GM04504 (cell line): ENCODE measurements around the gene GHRH.

Source experiments
- DNase-seq: peaks from one replicate; pipeline ENCODE4 v3.0.0-alpha.2; 2012; ENCODE audit warnings: low read depth

The GHRH gene

GRCh38 chr20:37237656-37238055, 24.0 kb downstream of the GHRH start:
- DNase-seq, result no peak

DNA sequence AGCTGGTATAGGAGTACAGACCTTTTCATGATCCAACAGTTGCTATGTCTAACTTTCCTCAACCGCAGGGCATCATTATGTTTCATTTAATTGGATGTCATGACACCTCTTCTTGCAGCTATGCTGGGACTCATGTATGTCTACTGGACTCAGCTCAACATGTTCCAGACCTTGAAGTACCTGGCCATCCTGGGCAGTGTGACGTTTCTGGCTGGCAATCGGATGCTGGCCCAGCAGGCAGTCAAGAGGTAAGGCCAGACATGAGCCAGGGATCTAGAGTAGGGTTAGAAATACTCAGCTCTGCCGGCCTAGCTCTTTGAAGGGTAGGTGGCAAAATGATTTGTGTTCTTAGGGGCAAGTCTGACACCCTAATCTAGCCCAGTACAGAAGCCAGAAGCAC, 25.2 kb downstream of the GHRH start:
- no peak for DNase-seq

DNA sequence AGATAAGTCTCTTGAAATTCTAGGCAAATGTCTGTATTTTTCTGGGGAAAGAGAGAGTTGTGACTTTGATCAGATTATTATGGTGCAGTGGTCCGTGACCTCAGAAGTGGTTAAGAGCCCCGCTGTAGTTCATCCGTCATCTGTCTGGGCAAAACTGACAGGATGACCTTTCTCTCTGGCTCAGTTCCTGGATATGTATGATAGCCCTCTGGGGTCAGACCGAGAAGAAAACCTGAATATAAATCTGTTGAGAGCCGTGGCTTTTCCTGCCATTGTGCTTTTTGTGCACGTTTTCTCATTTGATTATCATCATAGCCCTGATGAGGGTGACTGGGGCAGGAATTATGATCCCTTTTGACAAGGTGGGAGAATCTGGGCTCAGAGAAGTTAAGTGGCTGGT, 26.5 kb downstream of the GHRH start:
- DNase-seq, result no peak

GRCh38 chr20:37234254-37234581, 27.4 kb downstream of the GHRH start:
- no peak for DNase-seq

GRCh38 chr20:37233548-37234253, 27.9 kb downstream of the GHRH start:
- DNase-seq, result no peak

DNA sequence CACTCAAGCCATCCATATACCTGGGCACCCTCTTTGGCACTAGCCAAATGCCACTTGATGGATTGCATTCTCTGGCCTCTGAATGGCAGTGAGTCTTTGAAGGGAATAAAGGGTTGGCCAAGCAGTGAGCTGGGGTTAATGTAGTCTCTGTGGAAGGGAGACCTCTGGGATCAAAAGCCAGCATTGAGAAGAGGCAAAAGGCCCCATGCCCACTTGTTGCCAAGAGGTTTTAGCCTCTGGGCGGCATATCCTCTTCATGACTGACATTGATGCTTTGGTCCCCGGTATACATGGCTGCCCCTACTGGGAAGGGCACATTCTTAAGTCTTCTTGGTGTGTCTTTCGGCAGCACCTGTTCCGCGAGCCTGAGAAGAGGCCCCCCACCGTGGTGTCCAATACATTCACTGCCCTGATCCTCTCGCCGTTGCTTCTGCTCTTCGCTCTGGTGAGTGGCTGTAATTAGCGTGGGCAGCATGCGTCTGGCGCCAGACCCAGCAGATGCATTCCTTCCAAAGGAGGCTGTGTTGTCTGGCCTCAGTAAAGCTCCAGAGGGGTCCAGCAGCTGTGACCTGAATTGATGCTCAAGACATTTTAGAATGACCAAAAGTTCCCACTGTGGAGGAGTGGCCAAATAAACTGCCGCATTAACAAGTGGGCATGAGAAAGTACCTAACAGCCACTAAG, 29.5 kb downstream of the GHRH start:
- DNase-seq, result no peak

DNA sequence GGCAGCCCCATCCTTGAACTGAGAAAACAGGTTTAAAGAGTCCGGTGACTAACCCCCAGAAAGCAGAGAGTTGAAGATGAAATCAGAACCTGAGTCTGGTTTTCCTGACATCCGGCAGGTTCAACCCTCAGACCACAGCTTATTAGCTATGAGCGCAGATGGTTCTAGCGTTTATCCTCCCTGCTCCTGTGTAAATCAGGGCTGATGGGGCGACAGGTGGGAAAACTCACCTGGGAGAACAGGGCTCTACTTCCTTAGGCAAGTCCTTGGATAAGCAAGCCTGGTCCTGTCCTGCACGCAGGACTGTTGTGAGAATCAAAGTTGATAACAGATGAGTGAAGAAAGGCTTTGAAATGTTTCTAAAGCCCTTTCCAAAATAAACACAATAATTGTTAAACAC, 31.4 kb downstream of the GHRH start:
- no peak for DNase-seq

DNA sequence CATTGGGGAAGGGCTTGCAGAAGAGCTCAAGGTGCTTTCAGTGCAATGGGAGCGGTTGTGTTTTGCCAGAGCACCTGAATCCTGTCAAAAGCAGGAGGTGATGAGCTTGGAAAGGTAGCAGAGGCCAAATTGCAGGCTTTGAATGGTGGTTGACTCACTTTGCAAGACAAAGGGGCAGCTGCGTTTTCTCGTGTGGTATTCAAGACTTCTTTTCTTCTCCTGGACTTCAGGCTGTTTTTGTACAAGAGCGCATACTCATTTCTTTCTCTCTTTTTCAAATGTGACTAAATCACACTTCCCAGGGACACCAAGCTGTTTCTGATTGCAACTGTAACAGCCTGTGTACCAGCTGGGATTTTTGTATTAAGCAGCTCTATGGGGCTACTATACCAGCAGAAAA, 32.3 kb downstream of the GHRH start:
- no peak for DNase-seq

DNA sequence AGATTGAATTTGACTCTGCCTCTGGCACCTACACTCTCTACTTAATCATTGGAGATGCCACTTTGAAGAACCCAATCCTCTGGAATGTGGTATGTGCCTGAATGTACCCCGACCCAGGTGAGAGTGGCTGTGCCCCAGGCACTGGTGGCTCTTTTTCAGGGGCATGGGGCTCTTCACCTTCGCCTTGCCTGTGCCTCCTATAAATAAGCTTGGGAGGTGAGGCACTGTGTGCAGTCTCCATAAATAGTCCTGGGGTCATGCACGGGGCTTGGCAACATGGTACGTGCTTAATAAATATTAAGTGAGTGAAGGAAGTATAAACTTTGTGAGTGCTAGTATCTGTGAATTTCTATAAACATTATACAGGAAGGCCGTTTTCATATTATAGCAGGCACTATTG, 33.0 kb downstream of the GHRH start:
- no peak for DNase-seq

GRCh38 chr20:37228082-37228481, 33.5 kb downstream of the GHRH start:
- DNase-seq, result no peak

- no peak for DNase-seq
These were observed 34.7 kb downstream of the GHRH start for GRCh38 chr20:37226889-37227288.

- no peak for DNase-seq
These were observed 36.5 kb downstream of the GHRH start for GRCh38 chr20:37225146-37225545.

GRCh38 chr20:37223053-37223452, 38.6 kb downstream of the GHRH start:
- peak; percentile 83 for DNase-seq

DNA sequence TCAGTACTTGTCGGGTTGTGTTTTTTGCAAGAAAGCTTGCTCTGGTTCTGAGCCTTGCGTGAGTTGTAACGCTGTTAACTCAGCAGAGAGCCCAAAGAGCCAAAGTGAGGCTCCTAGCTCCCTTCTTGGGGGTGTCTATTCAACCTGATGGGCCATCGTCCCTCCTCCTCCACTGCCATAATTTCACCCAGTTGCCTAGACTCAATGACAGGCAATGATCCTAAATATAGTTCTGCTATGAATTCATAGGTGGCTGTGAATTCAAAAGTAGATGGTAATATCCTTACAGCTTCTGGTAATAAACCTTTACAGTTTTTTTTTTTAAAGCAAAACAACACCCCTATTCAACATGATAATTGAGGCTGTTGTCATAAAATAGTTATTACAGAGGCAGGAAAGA, 39.5 kb downstream of the GHRH start:
- DNase-seq, result no peak

- DNase-seq, result no peak
These were observed 40.9 kb downstream of the GHRH start for GRCh38 chr20:37220731-37221130.

GRCh38 chr20:37219751-37220668, 41.6 kb downstream of the GHRH start:
- no peak for DNase-seq

- DNase-seq, result no peak
These were observed 42.6 kb downstream of the GHRH start for GRCh38 chr20:37218976-37219375.

GRCh38 chr20:37218441-37218840, 43.2 kb downstream of the GHRH start:
- no peak for DNase-seq

DNA sequence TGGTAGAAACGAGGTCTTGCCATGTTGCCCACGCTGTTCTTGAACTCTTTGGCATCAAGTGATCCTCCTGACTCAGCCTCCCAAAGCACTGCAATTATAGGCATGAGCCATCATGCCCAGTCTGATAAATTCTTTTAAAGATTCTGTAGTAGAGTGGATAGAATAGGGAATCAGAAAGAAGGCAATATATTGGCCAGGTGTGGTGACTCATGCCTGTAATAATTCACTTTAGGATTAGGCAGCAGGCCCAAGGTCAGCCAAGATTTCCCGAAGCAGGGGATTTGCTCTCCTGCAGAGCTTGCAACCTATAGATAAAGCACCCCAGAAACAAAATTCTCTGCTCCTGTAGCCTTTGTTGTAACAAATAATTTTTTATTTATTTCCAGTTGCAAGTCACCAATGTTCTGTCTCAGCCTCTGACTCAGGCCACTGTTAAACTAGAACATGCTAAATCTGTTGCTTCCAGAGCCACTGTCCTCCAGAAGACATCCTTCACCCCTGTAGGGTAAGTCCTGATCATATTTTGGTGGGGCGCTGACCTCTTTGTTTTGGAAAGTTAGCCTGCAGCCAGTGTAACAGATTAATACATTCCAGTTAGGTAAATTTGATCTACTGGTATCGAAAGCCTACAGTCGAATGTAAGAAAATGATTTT, 51.8 kb downstream of the GHRH start:
- DNase-seq, result no peak

DNA sequence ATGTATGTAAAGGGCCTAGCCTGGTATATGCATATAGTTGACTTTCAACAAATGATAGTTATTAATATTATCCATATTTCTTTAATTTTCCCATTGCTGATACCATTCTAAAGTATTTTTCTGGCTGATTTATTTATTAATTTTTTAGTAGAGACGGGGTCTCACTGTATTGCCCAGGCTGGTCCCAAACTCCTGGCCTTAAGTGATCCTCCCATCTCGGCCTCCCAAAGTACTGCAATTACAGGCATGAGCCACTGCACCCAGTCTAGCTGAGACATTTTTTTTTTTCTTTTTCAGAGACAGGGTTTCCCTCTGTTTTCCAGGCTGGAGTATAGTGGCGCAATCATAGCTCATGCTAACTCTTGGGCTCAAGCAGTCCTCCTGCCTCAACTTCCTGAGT, 52.4 kb downstream of the GHRH start:
- no peak for DNase-seq

GRCh38 chr20:37207171-37207570, 54.4 kb downstream of the GHRH start:
- no peak for DNase-seq

DNA sequence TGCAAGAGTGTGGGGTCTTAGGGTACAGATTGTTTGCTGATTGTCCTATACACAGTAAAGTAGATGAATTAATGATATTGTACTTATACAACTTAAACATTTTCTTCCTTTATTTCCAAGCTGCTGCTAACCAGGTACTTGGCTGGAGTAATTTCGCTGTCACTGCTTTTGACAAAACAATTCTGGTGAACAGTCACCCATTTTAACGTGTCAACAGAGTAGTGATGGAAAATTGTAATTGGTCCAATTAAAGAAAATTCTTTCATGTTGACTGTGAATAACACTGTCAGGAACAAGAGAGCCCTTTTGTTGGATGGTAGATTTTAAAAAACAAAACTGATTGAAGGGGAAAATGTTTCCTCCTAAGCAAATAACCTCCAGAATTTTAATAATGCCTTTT, 55.8 kb downstream of the GHRH start:
- no peak for DNase-seq

DNA sequence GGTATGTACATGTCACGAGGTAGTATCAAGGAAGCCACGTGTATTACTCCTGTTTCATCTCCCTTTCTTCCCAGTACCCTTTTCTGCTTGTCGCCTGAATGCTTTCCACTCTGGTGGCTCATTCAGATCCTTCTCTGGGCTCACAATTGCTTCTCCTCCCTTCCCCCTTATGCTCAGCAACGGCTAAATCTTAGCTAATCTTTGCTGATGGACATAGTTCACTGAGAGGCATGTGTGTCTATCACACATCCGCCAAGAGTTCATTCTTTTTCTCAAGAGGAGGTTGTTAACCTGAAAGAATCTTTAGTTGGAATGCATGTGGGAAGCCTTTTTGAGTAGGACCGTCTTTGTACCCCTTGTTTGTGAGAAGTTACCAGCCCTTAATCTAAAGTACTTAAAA, 56.5 kb downstream of the GHRH start:
- DNase-seq, result no peak
